Limb (tissue), 2 donors: ENCODE measurements around the gene MTREX.
A peak's percentile ranks its signal among the peaks of the same experiment; 100 is the strongest.

Experiments used
- DNase-seq, 2 donors: peaks; one replicate each; pipeline ENCODE4 v3.0.0-alpha.2; 2016; ENCODE audit errors: extremely low spot score in 2 of 2

The MTREX gene

GRCh38 chr5:55383254-55383653, 75.5 kb downstream of the MTREX start:
- no peak for DNase-seq

- no peak for DNase-seq
Observed at GRCh38 chr5:55384072-55384471, 76.3 kb downstream of the MTREX start.

GRCh38 chr5:55385227-55385626, 77.4 kb downstream of the MTREX start:
- no peak for DNase-seq

GRCh38 chr5:55385846-55386245, 78.1 kb downstream of the MTREX start:
- no peak for DNase-seq

- DNase-seq = no peak
Observed at GRCh38 chr5:55386356-55386755, 78.6 kb downstream of the MTREX start.

GRCh38 chr5:55387865-55388264, 80.1 kb downstream of the MTREX start:
- DNase-seq = no peak

- no peak for DNase-seq
Observed at GRCh38 chr5:55391707-55392106, 83.9 kb downstream of the MTREX start.

GRCh38 chr5:55392669-55393068, 84.9 kb downstream of the MTREX start:
- DNase-seq = no peak

GRCh38 chr5:55393501-55394175, 85.8 kb downstream of the MTREX start:
- DNase-seq = no peak

- DNase-seq = no peak
Observed at GRCh38 chr5:55402199-55402598, 94.4 kb downstream of the MTREX start.

- no peak for DNase-seq
Observed at GRCh38 chr5:55406292-55406691, 98.5 kb downstream of the MTREX start.

- DNase-seq = peak in 1 of 2 donors; percentile 61
Observed at GRCh38 chr5:55407059-55407684, 99.4 kb downstream of the MTREX start.

- no peak for DNase-seq
Observed at GRCh38 chr5:55407984-55408383, 100.2 kb downstream of the MTREX start.

- DNase-seq = no peak
Observed at GRCh38 chr5:55409775-55410174, 102.0 kb downstream of the MTREX start.

- no peak for DNase-seq
Observed at GRCh38 chr5:55410845-55411244, 103.1 kb downstream of the MTREX start.

GRCh38 chr5:55411876-55412275, 104.1 kb downstream of the MTREX start:
- DNase-seq = no peak

GRCh38 chr5:55413644-55414043, 105.9 kb downstream of the MTREX start:
- DNase-seq = no peak

GRCh38 chr5:55415071-55415470, 107.3 kb downstream of the MTREX start:
- DNase-seq = no peak

GRCh38 chr5:55416306-55416705, 108.5 kb downstream of the MTREX start:
- DNase-seq = no peak

- peak in 1 of 2 donors; percentile 51 for DNase-seq
Observed at GRCh38 chr5:55418994-55419968, 111.5 kb downstream of the MTREX start.

GRCh38 chr5:55421074-55421529, 113.3 kb downstream of the MTREX start:
- DNase-seq = no peak

- DNase-seq = no peak
Observed at GRCh38 chr5:55426455-55426854, 118.7 kb downstream of the MTREX start.
